OCI-LY1 (cell line): Measurements from ENCODE around the gene SLC14A1.

Experiments
- H2AFZ ChIP-seq: fragments of 200-600 bp; sonication (generic), shearing (Covaris generic); 2 replicates; pipeline ENCODE4 v1.6.0; 2014; ENCODE audit warnings: antibody characterized with exemption, mild to moderate bottlenecking, low read length
- H3F3A ChIP-seq: fragments of 200-600 bp; sonication (generic), shearing (Covaris generic); 2 replicates; pipeline ENCODE4 v1.6.0; 2014; ENCODE audit warnings: mild to moderate bottlenecking, antibody characterized with exemption, low read length, moderate library complexity; ENCODE audit not compliant: insufficient read depth
- H3K27ac ChIP-seq: fragments of 200-600 bp; sonication (generic); 2 replicates; pipeline ENCODE4 v1.5.1; 2014; ENCODE audit warnings: low read length, mixed run types, mild to moderate bottlenecking, low read depth; ENCODE audit not compliant: poor library complexity, severe bottlenecking
- H3K27me3 ChIP-seq: fragments of 200-600 bp; sonication (generic); 2 replicates; pipeline ENCODE4 v1.6.0; 2014; ENCODE audit warnings: antibody characterized with exemption, mild to moderate bottlenecking, low read length, moderate library complexity; ENCODE audit not compliant: insufficient read depth
- H3K36me3 ChIP-seq: fragments of 200-600 bp; sonication (generic); 2 replicates; pipeline ENCODE4 v1.6.1; 2014; ENCODE audit warnings: mild to moderate bottlenecking, antibody characterized with exemption, low read length, moderate library complexity, mixed read lengths; ENCODE audit not compliant: insufficient read depth
- H3K4me1 ChIP-seq: fragments of 200-600 bp; sonication (generic); 2 replicates; pipeline ENCODE4 v1.5.1; 2014; ENCODE audit warnings: mild to moderate bottlenecking, low read length, moderate library complexity; ENCODE audit not compliant: insufficient read depth, severe bottlenecking
- H3K4me2 ChIP-seq: fragments of 200-600 bp; sonication (generic), shearing (Covaris generic); 2 replicates; pipeline ENCODE4 v1.6.1; 2014; ENCODE audit warnings: low read length
- H3K4me3 ChIP-seq: fragments of 200-600 bp; sonication (generic); 2 replicates; pipeline ENCODE4 v1.5.1; 2014; ENCODE audit warnings: low read length, low read depth, mild to moderate bottlenecking, mixed read lengths; ENCODE audit not compliant: poor library complexity, severe bottlenecking
- H3K79me2 ChIP-seq: fragments of 200-600 bp; shearing (Covaris generic); 2 replicates; pipeline ENCODE4 v1.6.1; 2016; ENCODE audit warnings: mixed run types, low read length, mixed read lengths; ENCODE audit not compliant: insufficient read depth
- H3K9ac ChIP-seq: fragments of 200-600 bp; sonication (generic), shearing (Covaris generic); 2 replicates; pipeline ENCODE4 v1.6.1; 2014; ENCODE audit warnings: mild to moderate bottlenecking, low read length, mixed read lengths
- H3K9me2 ChIP-seq: fragments of 200-600 bp; sonication (generic), shearing (Covaris generic); 2 replicates; pipeline ENCODE4 v1.6.1; 2014; ENCODE audit warnings: low read depth, mild to moderate bottlenecking, low read length, mixed read lengths
- H3K9me3 ChIP-seq: fragments of 200-600 bp; shearing (Covaris generic); 2 replicates; pipeline ENCODE4 v1.6.1; 2014; ENCODE audit warnings: low read length, mixed read lengths
- H4K20me1 ChIP-seq: fragments of 200-600 bp; sonication (generic), shearing (Covaris generic); 2 replicates; pipeline ENCODE4 v1.6.0; 2016; ENCODE audit warnings: mild to moderate bottlenecking, low read length; ENCODE audit not compliant: insufficient read depth
- EZH2 ChIP-seq: fragments of 200-600 bp; sonication (generic), shearing (Covaris generic); IDR thresholded peaks from 2 replicates; pipeline ENCODE4 v1.8.0; 2017; ENCODE audit warnings: borderline replicate concordance, mixed run types, mild to moderate bottlenecking, antibody characterized with exemption, low read length, moderate library complexity, mixed read lengths
- TF ChIP-seq, protein P1 (sequence below): fragments of 200-600 bp; sonication (generic), shearing (Covaris generic); IDR thresholded peaks from 2 replicates; pipeline ENCODE4 v1.5.1; 2017; ENCODE audit warnings: mild to moderate bottlenecking, antibody characterized with exemption, low read length, moderate library complexity, mixed read lengths

SLC14A1 gene

DNA sequence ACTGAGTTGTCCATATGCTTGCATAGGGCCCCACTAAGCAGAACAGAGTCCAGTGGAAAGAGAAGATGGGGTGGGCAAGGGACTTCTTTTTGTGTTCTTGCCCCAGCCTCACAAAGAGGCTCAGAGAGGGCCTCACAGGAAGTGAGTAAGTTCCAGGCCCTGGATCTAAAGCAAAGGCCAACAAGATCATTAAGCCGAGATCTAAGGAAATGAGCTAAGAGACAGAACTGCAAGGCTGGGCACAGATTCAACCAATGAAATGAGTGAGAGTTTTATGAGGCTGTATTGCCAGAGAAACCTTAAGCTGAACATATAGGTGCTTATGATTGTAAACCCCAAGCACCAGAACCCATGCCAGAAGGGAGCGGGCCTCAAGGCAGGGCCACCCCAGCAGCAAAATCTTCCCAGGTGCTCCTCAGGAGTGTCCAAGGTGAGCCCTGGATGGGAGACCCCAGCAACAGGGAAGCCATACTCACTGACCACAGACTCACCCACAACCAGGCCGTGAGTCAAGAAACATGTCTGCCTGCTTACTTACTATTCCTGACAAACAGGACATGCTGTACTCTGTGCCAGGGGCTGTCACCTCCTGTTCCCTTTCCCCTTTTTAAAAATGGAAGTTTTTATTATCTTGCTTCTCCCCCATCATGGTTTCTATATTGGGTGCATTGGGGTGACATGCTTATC is 40.2 kb downstream of the SLC14A1 start:
- Histone ChIP-seq H3K27me3 (no peaks in the 10 kb centered on the region), H4K20me1 (no peaks in the 10 kb centered on the region), H3K79me2 (no peaks in the 10 kb centered on the region), H3K4me2 (no peak overlapping the region), H2AFZ (no peak overlapping the region), H3K9ac (no peak overlapping the region), H3K4me3 (no peak overlapping the region), H3K4me1 (no peaks in the 10 kb centered on the region), H3K9me2 (no peaks in the 10 kb centered on the region), H3K27ac (no peak overlapping the region), H3F3A (no peaks in the 10 kb centered on the region), H3K36me3 (no peaks in the 10 kb centered on the region), H3K9me3 (no peaks in the 10 kb centered on the region)
- no peak for TF ChIP-seq EZH2
- TF ChIP-seq, protein P1, sequence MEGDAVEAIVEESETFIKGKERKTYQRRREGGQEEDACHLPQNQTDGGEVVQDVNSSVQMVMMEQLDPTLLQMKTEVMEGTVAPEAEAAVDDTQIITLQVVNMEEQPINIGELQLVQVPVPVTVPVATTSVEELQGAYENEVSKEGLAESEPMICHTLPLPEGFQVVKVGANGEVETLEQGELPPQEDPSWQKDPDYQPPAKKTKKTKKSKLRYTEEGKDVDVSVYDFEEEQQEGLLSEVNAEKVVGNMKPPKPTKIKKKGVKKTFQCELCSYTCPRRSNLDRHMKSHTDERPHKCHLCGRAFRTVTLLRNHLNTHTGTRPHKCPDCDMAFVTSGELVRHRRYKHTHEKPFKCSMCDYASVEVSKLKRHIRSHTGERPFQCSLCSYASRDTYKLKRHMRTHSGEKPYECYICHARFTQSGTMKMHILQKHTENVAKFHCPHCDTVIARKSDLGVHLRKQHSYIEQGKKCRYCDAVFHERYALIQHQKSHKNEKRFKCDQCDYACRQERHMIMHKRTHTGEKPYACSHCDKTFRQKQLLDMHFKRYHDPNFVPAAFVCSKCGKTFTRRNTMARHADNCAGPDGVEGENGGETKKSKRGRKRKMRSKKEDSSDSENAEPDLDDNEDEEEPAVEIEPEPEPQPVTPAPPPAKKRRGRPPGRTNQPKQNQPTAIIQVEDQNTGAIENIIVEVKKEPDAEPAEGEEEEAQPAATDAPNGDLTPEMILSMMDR = no peak

DNA sequence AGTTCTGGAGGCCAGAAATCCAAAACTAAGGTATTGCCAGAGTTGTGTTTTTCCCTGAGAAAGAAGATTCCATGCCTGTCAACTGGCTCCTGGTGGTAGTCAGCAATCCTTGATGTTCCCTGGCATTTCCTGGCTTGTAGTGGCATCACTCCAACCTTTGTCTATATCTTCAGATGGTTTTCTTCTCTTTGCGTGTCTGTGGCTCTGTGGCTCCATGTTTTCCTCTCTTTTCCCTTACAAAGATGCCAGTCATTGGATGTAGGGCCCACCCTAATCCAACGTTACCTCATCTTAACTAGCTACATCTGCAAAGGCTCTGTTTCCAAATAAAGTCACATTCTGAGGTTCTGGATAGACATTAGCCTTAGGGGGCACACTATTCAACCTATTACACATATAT is 41.8 kb downstream of the SLC14A1 start:
- Histone ChIP-seq H3K27me3 (no peaks in the 10 kb centered on the region), H3K36me3 (no peaks in the 10 kb centered on the region), H3K4me1 (no peaks in the 10 kb centered on the region), H2AFZ (no peak overlapping the region), H3K9ac (no peak overlapping the region), H3F3A (no peaks in the 10 kb centered on the region), H4K20me1 (no peaks in the 10 kb centered on the region), H3K79me2 (no peaks in the 10 kb centered on the region), H3K27ac (no peak overlapping the region), H3K4me3 (no peak overlapping the region), H3K9me3 (no peaks in the 10 kb centered on the region), H3K4me2 (no peak overlapping the region), H3K9me2 (no peaks in the 10 kb centered on the region)
- no peak for TF ChIP-seq EZH2
- TF ChIP-seq, protein P1 = no peak

DNA sequence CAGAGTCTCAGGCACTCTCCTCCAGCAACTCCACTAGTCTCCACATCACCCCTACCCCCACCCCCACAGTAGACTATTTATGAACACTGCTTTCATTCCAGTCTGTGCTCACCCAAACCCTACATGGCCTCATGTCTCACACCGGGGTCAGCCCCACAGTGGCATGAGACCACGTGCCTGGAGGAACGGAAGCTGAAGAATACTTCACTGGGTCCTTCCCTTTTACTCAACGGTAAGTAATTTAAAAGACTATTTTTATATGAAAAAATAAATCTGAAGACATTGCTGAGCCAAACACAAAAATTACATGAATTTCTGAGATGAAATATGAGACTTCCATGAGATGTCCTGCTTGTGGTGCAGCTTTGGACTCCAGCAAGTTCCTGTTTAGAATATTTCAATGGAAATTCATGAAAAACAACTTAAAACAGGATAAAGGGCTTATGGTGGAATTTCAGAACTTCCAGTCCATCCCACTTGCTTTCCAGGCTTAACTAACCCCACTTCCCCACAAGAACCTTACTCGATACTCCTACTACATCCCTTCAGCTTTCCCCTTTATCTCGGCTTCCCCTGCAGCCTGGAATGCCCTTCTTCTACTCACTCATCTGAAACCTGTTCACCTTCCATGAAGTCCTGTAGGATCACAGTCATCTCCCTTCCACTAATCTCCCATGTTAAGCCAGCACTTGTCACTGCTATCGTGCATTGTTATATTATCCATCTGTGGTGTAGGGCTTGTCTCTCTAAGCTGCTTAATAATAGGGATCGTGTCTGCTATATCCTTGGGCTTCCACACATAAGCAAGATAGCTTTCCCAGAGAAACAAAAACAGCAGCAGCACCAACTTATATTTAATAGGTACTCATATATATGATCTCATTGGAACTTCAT is 47.9 kb downstream of the SLC14A1 start:
- H4K20me1 ChIP-seq = no peaks in the 10 kb centered on the region
- no peaks in the 10 kb centered on the region for H3K9me3 ChIP-seq
- H3K79me2 ChIP-seq = no peaks in the 10 kb centered on the region
- H3K36me3 ChIP-seq = no peaks in the 10 kb centered on the region
- no peak overlapping the region for H3K4me2 ChIP-seq
- no peak overlapping the region for H2AFZ ChIP-seq
- H3K27ac ChIP-seq = no peak overlapping the region
- no peak overlapping the region for H3K4me3 ChIP-seq
- TF ChIP-seq EZH2 = no peak
- TF ChIP-seq, protein P1 = no peak
- H3K4me1 ChIP-seq = peaks cover 6% of the 10 kb centered on the region
- no peaks in the 10 kb centered on the region for H3F3A ChIP-seq
- no peaks in the 10 kb centered on the region for H3K9me2 ChIP-seq
- no peak overlapping the region for H3K9ac ChIP-seq
- peaks cover 6% of the 10 kb centered on the region; the same call in 1 of the 2 replicates for H3K27me3 ChIP-seq
